COR-L47 (cell line): ENCODE results near the gene JAZF1.

Experiments used
- DNase-seq: peaks from one replicate; lab custom pipeline; 2025; lab: John Stamatoyannopoulos, UW

JAZF1 gene

GRCh38 chr7:28191751-28192150, 11.2 kb upstream of the JAZF1 start:
- no peak for DNase-seq

GRCh38 chr7:28191184-28191583, 10.6 kb upstream of the JAZF1 start:
- DNase-seq, result no peak

GRCh38 chr7:28190077-28190710, 9.6 kb upstream of the JAZF1 start:
- no peak for DNase-seq

- DNase-seq, result no peak
Observed at GRCh38 chr7:28187012-28187411, 6.4 kb upstream of the JAZF1 start.

GRCh38 chr7:28183627-28184026, 3.0 kb upstream of the JAZF1 start:
- DNase-seq, result no peak

GRCh38 chr7:28182071-28182471, 1.5 kb upstream of the JAZF1 start:
- no peak for DNase-seq

GRCh38 chr7:28181416-28181815, 821 bp upstream of the JAZF1 start:
- no peak for DNase-seq

GRCh38 chr7:28180031-28180363, 598 bp downstream of the JAZF1 start:
- no peak for DNase-seq

GRCh38 chr7:28179120-28180030, 1.2 kb downstream of the JAZF1 start:
- peak; percentile 58 for DNase-seq

GRCh38 chr7:28178599-28178998, 2.0 kb downstream of the JAZF1 start:
- no peak for DNase-seq

GRCh38 chr7:28177836-28178235, 2.8 kb downstream of the JAZF1 start:
- DNase-seq, result no peak

GRCh38 chr7:28176645-28177044, 4.0 kb downstream of the JAZF1 start:
- no peak for DNase-seq

- no peak for DNase-seq
Observed at GRCh38 chr7:28176174-28176573, 4.4 kb downstream of the JAZF1 start.

GRCh38 chr7:28174901-28175661, 5.5 kb downstream of the JAZF1 start:
- DNase-seq, result no peak

GRCh38 chr7:28174442-28174841, 6.2 kb downstream of the JAZF1 start:
- DNase-seq, result no peak

GRCh38 chr7:28173531-28173930, 7.1 kb downstream of the JAZF1 start:
- no peak for DNase-seq

- DNase-seq, result no peak
Observed at GRCh38 chr7:28172958-28173357, 7.6 kb downstream of the JAZF1 start.

- no peak for DNase-seq
Observed at GRCh38 chr7:28170701-28171100, 9.9 kb downstream of the JAZF1 start.

- DNase-seq, result no peak
Observed at GRCh38 chr7:28169230-28169629, 11.4 kb downstream of the JAZF1 start.

GRCh38 chr7:28168393-28169158, 12.0 kb downstream of the JAZF1 start:
- DNase-seq, result no peak

- no peak for DNase-seq
Observed at GRCh38 chr7:28166982-28167715, 13.4 kb downstream of the JAZF1 start.
